MM.1S (cell line): ENCODE measurements around the gene PPP1R12B.

ENCODE experiments used
- DNase-seq: peaks from one replicate; pipeline ENCODE4 v3.0.0-alpha.2; 2015
- H2AFZ ChIP-seq: fragments of 300-600 bp; sonication (generic); 2 replicates; pipeline ENCODE4 v1.6.0; 2016; ENCODE audit warnings: antibody characterized with exemption, low read length
- H3F3A ChIP-seq: fragments of 300-600 bp; sonication (generic); 2 replicates; pipeline ENCODE4 v1.6.1; 2016; ENCODE audit warnings: mild to moderate bottlenecking, antibody characterized with exemption, low read length, moderate library complexity, mixed read lengths; ENCODE audit not compliant: insufficient read depth
- H3K27ac ChIP-seq: fragments of 300-600 bp; sonication (generic); 2 replicates; pipeline ENCODE4 v1.5.1; 2016; ENCODE audit warnings: mild to moderate bottlenecking, low read length
- H3K27me3 ChIP-seq: fragments of 300-600 bp; sonication (generic); replicated peaks from 2 replicates; pipeline ENCODE4 v1.6.0; 2016; ENCODE audit warnings: low read length; ENCODE audit not compliant: insufficient read depth
- H3K36me3 ChIP-seq: fragments of 300-600 bp; sonication (generic); replicated peaks from 2 replicates; pipeline ENCODE4 v1.6.1; 2016; ENCODE audit warnings: mild to moderate bottlenecking, low read length, mixed read lengths; ENCODE audit not compliant: insufficient read depth
- H3K4me1 ChIP-seq: fragments of 300-600 bp; sonication (generic); 2 replicates; pipeline ENCODE4 v1.6.1; 2016; ENCODE audit warnings: low read length, mixed read lengths
- H3K4me2 ChIP-seq: fragments of 300-600 bp; sonication (generic); 2 replicates; pipeline ENCODE4 v1.6.0; 2016; ENCODE audit warnings: low read depth, low read length
- H3K4me3 ChIP-seq: fragments of 300-600 bp; sonication (generic); 2 replicates; pipeline ENCODE4 v1.5.1; 2016; ENCODE audit warnings: low read length, mixed read lengths
- H3K79me2 ChIP-seq: fragments of 300-600 bp; sonication (generic); 2 replicates; pipeline ENCODE4 v1.6.1; 2016; ENCODE audit warnings: mixed run types, low read length, mixed read lengths
- H3K9ac ChIP-seq: fragments of 300-600 bp; sonication (generic); 2 replicates; pipeline ENCODE4 v1.6.1; 2016; ENCODE audit warnings: low read length, mixed read lengths
- H3K9me2 ChIP-seq: fragments of 300-600 bp; sonication (generic); replicated peaks from 2 replicates; pipeline ENCODE4 v1.6.1; 2016; ENCODE audit warnings: mild to moderate bottlenecking, low read length, mixed read lengths; ENCODE audit not compliant: insufficient read depth
- H3K9me3 ChIP-seq: fragments of 300-600 bp; sonication (generic); replicated peaks from 2 replicates; pipeline ENCODE4 v1.6.1; 2016; ENCODE audit warnings: mild to moderate bottlenecking, low read length, mixed read lengths; ENCODE audit not compliant: insufficient read depth
- H4K20me1 ChIP-seq: fragments of 300-600 bp; sonication (generic); 2 replicates; pipeline ENCODE4 v1.6.1; 2016; ENCODE audit warnings: mild to moderate bottlenecking, low read length, moderate library complexity, mixed read lengths; ENCODE audit not compliant: insufficient read depth
- EZH2 ChIP-seq: fragments of 300-600 bp; sonication (generic); optimal IDR thresholded peaks from 2 replicates; pipeline ENCODE3; 2017; ENCODE audit warnings: low read depth, mild to moderate bottlenecking, antibody characterized with exemption, low read length, mixed read lengths
- EZH2phosphoT487 ChIP-seq: fragments of 300-600 bp; sonication (generic); IDR thresholded peaks from 2 replicates; pipeline ENCODE4 v1.6.1; 2018; ENCODE audit warnings: antibody characterized with exemption, low read length
- TF ChIP-seq, protein P1 (sequence below): fragments of 300-600 bp; sonication (generic); IDR thresholded peaks from 2 replicates; pipeline ENCODE4 v1.5.1; 2016; ENCODE audit warnings: antibody characterized with exemption, low read length, mixed read lengths

The PPP1R12B gene

DNA sequence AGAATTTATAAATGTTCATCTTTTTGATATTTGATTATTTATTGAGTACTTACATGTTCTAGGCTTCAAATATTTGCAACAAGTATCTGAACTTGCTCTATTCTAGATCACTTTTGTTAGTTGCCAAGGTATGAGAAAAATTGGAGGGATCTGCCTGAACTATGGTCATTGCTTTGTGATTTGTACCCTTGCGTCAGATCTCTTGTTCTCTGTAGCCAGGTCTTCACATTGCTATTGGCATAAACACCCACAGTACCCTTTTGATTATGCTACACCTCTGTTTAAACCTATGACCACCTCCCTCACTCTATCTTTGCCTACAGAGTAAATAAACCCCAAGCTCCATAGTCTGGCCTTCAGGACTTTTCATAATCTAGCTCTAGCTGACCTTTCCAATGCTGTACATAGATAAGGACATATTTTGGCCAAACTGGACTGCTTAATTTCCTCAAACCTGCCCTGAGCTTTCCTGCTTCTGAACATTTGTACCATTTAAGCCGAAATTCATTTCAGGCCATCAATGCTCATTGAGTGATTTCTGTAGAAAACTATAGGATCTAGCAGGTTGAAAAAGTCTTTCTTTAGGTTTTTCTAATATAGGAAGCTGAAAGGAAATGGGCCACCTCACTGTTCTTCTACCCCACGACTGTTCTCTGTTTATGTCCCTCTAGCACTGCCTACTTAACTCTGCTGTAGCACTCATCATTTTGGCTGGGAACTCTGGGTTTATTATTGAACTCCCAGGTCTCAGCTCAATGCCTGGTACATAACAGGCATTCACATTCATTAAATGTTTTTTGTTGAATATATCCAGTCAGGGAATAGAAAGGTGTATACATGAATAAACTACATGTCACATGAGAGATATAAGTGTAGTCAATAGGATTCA lies 84.9 kb downstream of the PPP1R12B start:
- no peaks in the 10 kb centered on the region for H3K9me3 ChIP-seq
- H3K27me3 ChIP-seq, result no peaks in the 10 kb centered on the region
- no peaks in the 10 kb centered on the region for H3K36me3 ChIP-seq
- no peak overlapping the region for H3K9ac ChIP-seq
- H3K79me2 ChIP-seq, result no peaks in the 10 kb centered on the region
- H2AFZ ChIP-seq, result no peak overlapping the region
- H3K4me1 ChIP-seq, result peaks cover 28% of the 10 kb centered on the region
- no peaks in the 10 kb centered on the region for H4K20me1 ChIP-seq
- DNase-seq, result no peak
- H3K4me2 ChIP-seq, result no peak overlapping the region
- no peak overlapping the region; the same call in 1 of the 2 replicates for H3K27ac ChIP-seq
- H3K4me3 ChIP-seq, result no peak overlapping the region
- H3F3A ChIP-seq, result peaks cover 15% of the 10 kb centered on the region; the same call in 1 of the 2 replicates
- H3K9me2 ChIP-seq, result no peaks in the 10 kb centered on the region
- TF ChIP-seq EZH2 (no peak), EZH2phosphoT487 (no peak)
- TF ChIP-seq, protein P1, sequence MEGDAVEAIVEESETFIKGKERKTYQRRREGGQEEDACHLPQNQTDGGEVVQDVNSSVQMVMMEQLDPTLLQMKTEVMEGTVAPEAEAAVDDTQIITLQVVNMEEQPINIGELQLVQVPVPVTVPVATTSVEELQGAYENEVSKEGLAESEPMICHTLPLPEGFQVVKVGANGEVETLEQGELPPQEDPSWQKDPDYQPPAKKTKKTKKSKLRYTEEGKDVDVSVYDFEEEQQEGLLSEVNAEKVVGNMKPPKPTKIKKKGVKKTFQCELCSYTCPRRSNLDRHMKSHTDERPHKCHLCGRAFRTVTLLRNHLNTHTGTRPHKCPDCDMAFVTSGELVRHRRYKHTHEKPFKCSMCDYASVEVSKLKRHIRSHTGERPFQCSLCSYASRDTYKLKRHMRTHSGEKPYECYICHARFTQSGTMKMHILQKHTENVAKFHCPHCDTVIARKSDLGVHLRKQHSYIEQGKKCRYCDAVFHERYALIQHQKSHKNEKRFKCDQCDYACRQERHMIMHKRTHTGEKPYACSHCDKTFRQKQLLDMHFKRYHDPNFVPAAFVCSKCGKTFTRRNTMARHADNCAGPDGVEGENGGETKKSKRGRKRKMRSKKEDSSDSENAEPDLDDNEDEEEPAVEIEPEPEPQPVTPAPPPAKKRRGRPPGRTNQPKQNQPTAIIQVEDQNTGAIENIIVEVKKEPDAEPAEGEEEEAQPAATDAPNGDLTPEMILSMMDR, result no peak

DNA sequence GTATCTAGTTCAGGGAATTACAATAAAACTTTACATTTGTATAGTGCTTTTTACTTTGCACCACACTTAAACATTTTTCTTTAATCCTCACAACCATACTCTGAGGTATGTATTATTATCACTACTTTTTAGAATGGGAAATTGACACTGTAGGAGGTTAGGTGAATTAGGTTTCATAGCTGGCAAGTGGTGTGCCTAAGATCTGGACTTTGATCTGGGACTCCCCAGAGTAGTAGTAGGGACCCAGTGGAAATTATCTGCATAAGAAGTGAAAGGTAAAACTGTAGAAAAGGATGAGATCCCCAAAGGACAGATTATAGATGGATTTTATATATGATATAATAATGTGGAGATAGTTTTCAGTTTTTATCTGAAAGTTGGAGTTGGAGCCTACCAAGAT lies 85.6 kb downstream of the PPP1R12B start:
- no peak overlapping the region for H3K9ac ChIP-seq
- no peaks in the 10 kb centered on the region for H4K20me1 ChIP-seq
- no peak for DNase-seq
- H3K4me1 ChIP-seq, result peaks cover 28% of the 10 kb centered on the region
- peaks cover 15% of the 10 kb centered on the region; the same call in 1 of the 2 replicates for H3F3A ChIP-seq
- no peak overlapping the region for H3K27ac ChIP-seq
- no peaks in the 10 kb centered on the region for H3K27me3 ChIP-seq
- no peaks in the 10 kb centered on the region for H3K79me2 ChIP-seq
- no peak overlapping the region for H2AFZ ChIP-seq
- H3K4me2 ChIP-seq, result no peak overlapping the region
- no peak overlapping the region for H3K4me3 ChIP-seq
- H3K9me2 ChIP-seq, result no peaks in the 10 kb centered on the region
- H3K9me3 ChIP-seq, result no peaks in the 10 kb centered on the region
- TF ChIP-seq EZH2 (no peak), EZH2phosphoT487 (no peak)
- TF ChIP-seq, protein P1, result no peak
- no peaks in the 10 kb centered on the region for H3K36me3 ChIP-seq

DNA sequence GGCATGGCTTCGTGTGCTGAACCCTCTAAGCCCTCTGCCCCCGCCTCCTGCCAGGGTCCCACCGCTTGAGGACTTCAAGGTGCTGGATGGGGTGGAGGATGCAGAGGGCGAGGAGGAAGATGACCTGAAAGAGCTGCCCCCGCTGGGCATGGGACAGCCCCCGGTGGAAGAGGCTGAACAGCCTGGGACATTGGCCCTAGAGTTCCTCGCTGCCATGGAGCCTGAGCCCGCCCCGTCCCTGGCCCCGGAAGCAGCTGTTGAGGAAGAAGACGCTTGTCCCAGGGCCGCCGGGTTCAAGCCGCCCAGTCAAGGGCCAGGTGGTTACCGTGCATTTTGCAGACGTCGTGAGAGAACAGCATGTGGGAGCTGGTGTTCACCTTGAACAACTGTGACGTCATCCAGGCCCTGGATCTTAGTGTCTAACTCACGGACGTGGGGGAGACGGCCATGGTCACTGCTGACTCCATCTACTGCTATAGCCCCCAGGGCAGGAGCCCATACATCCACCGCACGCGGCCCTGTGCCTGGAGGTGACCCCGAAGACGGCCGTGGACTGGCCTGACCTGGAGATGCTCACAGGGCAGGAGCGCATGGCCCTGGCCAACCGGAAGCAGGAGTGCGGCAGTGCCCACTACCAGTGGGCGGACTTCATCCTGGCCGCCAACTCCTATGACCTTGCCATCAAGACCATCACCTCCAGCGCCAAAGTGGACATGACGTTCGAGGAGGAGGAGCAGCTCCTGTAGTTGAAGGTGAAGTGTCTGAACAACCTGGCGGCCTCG lies 90.1 kb downstream of the PPP1R12B start:
- no peaks in the 10 kb centered on the region for H3K9me3 ChIP-seq
- no peaks in the 10 kb centered on the region for H3K27me3 ChIP-seq
- no peak overlapping the region for H3K9ac ChIP-seq
- no peak overlapping the region for H2AFZ ChIP-seq
- H4K20me1 ChIP-seq, result no peaks in the 10 kb centered on the region
- no peak overlapping the region for H3K4me3 ChIP-seq
- no peak overlapping the region for H3K27ac ChIP-seq
- H3K4me1 ChIP-seq, result peaks cover 4% of the 10 kb centered on the region
- H3K79me2 ChIP-seq, result no peaks in the 10 kb centered on the region
- DNase-seq, result no peak
- H3K9me2 ChIP-seq, result no peaks in the 10 kb centered on the region
- H3K36me3 ChIP-seq, result no peaks in the 10 kb centered on the region
- TF ChIP-seq EZH2 (no peak), EZH2phosphoT487 (no peak)
- TF ChIP-seq, protein P1, result no peak
- no peaks in the 10 kb centered on the region for H3F3A ChIP-seq
- H3K4me2 ChIP-seq, result no peak overlapping the region
